Activated CD4-positive, alpha-beta T cell treated with anti-CD3 and anti-CD28 coated beads, Interleukin-2, Interleukin-6, amounts not matched to agents 100 ng/mL and 50 ng/mL, durations not matched to agents 16 hours and 8 hours (primary cell): ENCODE measurements around the gene DCXR.

Experiments
- DNase-seq: peaks from one replicate; pipeline ENCODE4 v3.0.0-alpha.2; 2020

Gene DCXR

DNA sequence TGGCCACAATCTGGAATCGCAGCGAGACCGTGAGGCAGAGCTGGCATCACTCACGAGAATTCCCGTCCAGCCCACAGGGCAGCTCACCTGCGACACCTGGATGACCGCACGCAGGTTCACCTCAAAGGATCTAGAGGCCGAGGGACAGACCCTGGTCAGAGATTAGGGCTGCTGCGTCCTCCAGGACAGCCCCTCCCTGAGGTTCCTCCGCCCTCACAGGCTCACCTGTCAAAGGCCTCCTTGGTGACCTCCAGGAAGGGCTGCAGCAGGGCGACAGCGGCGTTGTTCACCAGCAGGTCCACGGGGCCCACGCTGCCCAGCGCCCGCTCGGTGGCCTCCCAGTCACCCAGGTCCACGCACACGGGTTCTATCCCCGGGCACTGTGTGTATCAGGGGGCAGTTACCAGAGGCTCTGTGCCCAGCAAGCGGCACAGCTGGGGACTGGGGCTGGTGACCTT lies 834 bp downstream of the DCXR start:
- DNase-seq, result no peak

DNA sequence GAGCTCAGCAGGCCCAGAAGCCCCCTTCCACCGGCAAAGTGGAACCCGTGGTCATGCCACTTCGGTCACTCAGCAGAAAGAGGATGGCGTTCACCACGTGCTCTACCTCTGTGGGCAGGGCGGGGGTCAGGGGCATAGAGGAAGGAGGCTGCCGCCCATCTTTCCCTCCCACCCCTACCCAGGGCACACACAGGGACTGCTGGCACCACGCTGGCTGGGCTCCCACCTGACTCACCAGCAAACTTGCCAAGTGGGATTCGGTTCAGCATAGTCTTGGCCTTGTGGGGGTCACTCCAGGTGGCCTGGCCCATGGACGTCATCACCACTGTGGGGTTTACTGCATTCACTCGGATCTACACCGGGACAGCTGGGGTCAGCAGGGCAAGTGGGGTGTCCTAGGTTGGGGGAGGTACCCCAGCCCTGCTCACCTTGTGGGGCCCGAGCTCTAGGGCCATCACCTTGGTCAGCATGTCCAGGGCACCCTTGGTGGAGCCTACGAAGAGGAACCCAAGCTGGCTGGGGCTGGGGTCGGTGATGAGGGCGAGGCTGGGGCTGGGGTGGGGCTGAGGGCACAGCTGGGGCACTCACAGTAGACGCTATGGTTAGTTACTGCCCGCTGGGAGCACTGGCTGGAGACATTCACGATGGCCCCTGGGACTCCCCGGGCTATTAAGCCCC lies 1.4 kb downstream of the DCXR start:
- DNase-seq, result no peak

- no peak for DNase-seq
Observed at GRCh38 chr17:82035488-82035887, 2.0 kb downstream of the DCXR start.

DNA sequence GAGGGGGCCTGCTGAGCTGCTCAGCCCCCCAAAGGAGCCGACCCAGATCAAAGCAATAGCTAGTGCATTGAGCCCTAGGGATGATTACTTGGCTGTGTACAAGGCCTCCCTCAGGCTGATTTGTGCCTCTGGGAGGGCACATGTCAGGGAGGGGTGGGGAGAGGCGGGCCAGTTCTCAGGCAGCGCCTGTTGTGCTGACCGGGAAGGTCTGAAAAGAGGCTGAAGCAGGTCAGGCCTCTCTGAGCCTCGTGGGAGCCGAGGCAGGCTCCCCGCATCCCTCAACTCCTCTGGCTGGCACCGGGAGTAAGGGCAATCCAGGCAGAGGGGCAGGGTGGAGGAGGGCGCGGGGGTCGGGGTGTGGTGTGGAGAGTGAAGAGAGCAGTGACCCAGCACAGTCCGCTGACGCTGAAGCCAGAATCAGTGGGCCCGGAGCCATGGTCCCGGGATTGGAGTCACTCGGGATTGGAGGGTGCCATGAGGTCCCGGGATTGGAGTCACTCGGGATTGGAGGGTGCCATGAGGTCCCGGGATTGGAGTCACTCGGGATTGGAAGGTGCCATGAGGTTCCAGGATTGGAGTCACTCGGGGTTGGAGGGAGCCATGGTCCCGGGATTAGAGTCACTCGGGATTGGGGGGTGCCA lies 3.0 kb downstream of the DCXR start:
- DNase-seq, result no peak

GRCh38 chr17:82033359-82034085 lies 4.0 kb downstream of the DCXR start:
- no peak for DNase-seq

- peak; percentile 60 for DNase-seq
Observed at GRCh38 chr17:82031885-82032627, 5.4 kb downstream of the DCXR start.

- DNase-seq, result no peak
Observed at GRCh38 chr17:82031303-82031884, 6.1 kb downstream of the DCXR start, which contains the start of gene RAC3. RAC3 (plus strand) TSS chr17:82031678; CDS start chr17:82031762, 84 bp downstream.

- DNase-seq, result peak; percentile 90
Observed at GRCh38 chr17:82030470-82031302, 6.8 kb downstream of the DCXR start.

- no peak for DNase-seq
Observed at GRCh38 chr17:82029990-82030469, 7.5 kb downstream of the DCXR start.

DNA sequence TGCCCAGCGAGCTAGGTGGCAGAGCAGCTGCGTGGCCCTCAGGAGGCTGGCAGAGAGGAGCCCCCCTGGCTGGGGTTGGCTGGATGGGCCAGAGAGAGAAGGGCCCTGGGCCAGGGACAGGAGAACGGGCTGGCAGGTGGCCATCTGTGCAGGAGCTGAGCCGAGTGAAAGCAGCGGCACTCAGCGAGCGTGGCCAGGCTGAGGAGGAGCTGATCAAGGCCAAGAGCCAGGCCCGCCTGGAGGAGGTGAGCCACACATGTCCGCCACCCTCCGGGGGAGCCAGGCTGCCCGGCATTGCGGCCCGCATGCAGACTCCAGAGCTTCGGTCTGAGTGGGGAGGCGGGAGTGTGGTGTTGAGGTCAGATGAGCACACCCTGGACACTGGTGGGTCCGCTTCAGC lies 8.1 kb downstream of the DCXR start:
- no peak for DNase-seq

DNA sequence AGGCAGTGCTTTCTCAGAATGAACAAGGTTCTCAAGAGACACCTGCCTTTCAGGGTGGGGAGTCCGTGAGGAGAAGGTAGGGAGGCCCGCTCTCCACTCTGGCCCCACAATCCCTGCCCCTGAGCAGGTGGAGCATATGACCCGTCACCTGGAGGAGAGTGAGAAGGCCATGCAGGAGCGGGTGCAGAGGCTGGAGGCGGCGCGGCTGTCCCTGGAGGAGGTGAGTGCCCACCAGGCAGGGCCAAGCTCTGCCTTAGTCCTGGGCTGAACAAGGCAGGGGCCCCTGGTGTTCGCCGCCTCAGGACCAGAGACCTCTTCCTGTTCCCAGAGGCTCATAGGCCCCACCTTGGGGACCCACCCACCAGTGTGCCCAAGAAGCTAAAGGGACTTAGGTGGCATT lies 8.5 kb downstream of the DCXR start:
- DNase-seq, result no peak

DNA sequence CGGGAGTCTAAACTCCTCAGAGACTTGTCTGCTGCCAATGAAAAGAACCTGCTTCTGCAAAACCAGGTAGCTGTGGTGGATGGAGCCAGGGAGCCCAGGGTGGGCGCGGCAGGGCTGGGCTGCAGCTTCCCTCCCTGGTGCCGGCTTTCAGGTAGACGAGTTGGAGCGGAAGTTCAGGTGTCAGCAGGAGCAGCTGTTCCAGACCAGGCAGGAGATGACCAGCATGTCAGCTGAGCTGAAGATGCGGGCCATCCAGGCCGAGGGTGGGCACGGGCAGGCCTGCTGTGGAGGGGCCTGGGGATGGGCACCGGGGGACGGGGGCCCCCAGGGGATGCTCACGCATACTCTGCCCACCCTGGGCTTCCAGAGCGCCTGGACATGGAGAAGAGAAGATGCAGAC lies 9.3 kb downstream of the DCXR start:
- DNase-seq, result no peak

GRCh38 chr17:82025401-82026107 lies 11.9 kb downstream of the DCXR start:
- DNase-seq, result no peak

DNA sequence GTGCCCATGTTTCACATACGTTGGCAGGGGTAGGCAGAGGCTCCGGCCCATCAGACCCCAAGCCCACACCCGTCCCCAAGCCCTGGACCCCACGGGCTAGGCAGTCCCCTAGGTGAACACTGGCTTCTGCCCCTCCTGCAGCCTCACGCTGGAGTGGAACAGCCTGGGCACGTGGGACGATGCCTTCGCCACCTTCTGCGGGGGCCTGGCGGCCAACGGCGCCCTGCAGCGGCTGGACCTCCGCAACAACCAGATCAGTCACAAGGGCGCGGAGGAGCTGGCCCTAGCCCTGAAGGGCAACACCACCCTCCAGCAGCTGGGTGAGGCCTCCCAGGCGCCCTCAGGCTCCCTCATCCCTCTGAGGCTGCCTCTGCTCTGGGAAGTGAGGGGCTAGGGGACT lies 12.6 kb downstream of the DCXR start:
- no peak for DNase-seq

DNA sequence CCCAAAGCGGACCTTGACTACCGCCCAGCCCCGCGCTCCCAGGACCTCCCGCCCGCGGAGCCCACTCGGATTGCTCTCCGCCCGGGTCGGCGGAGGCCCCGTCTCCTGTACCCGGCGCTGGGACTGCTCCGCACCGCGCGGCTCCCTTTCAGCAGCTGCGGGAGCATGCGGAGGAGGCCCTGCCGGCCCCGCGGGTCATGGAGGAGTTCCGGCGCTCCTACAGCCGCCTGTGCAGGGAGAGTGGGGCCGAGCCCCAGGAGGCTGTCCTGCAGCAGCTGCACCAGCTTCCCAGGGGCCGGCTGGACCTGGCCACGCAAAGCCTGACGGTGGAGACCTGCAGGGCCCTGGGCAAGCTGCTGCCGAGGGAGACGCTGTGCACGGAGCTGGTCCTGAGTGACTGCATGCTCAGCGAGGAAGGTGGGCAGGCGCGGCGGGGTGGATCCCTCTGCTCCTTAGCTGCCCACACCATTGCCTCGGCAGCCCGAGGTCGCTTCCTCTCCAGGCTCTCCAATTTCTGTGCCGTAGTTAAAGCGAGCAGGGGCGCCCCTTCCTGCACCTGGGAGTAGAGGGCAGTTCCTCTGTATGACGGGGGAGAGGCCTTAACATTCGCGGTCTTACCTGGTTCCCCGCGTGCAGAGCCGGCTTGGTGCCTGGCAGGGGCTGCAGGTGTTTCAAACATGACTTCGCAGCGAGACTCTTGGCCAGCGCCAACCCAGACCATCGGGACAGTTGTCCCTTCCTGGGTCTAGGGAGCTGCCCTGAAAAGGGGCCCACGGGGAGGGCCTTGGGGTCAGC lies 13.9 kb downstream of the DCXR start:
- peak; percentile 35 for DNase-seq

DNA sequence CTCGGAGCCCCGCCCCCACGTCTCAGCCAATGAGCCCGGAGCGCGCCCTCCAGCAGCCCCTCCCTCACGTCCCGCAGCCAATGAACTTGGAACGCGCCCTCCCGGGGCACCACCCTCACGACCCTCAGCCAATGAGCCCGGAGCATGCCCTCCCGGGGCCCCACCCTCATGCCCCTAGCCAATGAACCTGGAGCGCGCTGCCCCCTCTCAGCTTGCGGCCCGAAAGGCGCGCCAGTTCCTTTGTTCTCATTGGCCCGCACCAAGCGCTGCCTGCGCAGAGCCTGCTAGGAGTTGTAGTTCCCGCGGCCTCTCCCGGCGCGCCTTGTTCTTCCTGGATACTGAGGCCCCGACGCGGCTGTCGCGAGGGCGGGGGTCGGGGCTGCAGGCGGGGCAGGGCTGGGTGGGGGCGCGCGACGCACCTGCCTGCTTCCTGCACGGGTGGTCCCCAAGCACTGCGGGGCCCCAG lies 14.5 kb downstream of the DCXR start, which contains the start of gene LRRC45:
Gene LRRC45, plus strand, starts transcription at position 325 of the 466 bp plus-strand sequence. CDS start 339 bp downstream, outside the sequence.
- DNase-seq, result peak; percentile 100

GRCh38 chr17:82022310-82022980 lies 15.1 kb downstream of the DCXR start, which contains the start of gene CENPX:
CENPX (minus strand) TSS chr17:82022878; CDS start chr17:82022861, 17 bp downstream.
- no peak for DNase-seq

DNA sequence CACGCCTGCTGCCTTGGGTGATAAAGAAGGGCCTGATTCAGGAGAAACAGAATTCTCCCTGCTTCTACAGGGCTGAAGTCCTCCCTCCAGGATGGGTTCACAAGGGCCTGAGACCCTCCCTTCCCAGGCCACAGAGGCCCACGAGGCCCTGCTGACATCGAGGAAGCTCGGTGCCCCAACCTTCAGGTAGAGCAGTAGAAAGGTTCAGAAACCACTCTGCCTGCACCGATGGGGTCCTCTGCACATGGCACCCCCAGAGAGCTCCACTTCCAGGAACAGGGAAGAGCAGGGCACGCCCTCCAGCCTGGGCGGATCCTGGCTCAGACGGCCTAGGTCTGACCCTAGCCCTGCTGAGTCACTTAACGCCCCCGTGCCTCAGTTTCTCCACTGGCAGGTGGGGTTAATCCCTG lies 15.6 kb downstream of the DCXR start:
- peak; percentile 30 for DNase-seq
